ENCODE results near the gene PER3. TPM values are rescaled to one million over a fixed set of nuclear protein-coding genes. Genes with fewer than 3 reads are reported as not detected.

PER3 gene
- total and polyA plus RNA-seq, 4 donors, result 4.4 to 49.0 (median 15.1) TPM

- H3K4me3 ChIP-seq (ENCODE audit: low read length in 2 of 2), result no peak overlapping the region
- DNase-seq (no peak), ATAC-seq (ENCODE audit: low FRiP score) (no peak)
- no peaks in the 10 kb centered on the region for H3K36me3 ChIP-seq (ENCODE audit: control insufficient read depth in 1 of 2, insufficient read depth in 2 of 2, low read length in 1 of 2)
- H3K4me1 ChIP-seq (ENCODE audit: control insufficient read depth in 1 of 2, insufficient read depth in 2 of 2, low read length in 2 of 2), result no peaks in the 10 kb centered on the region
- no peaks in the 10 kb centered on the region for H3K27me3 ChIP-seq (ENCODE audit: control insufficient read depth in 1 of 2, insufficient read depth in 2 of 2, low read length in 1 of 2)
- H3K27ac ChIP-seq (ENCODE audit: low read depth in 1 of 2, low read length in 2 of 2), result no peak overlapping the region
- WGBS, 2 donors, result 89% methylated on average over 12 of the region's 12 CpGs
- no peaks in the 10 kb centered on the region for H3K9me3 ChIP-seq (ENCODE audit: control insufficient read depth, low read length)
- intact Hi-C loops (cut with DNase I), result no loop called here
These were observed 14.2 kb upstream of the PER3 start for GRCh38 chr1:7769673-7770412.

- ATAC-seq (ENCODE audit: low FRiP score) (peak; percentile 52), DNase-seq (no peak)
- WGBS, 2 donors, result 7 to 9% methylated on average over 6 of the region's 6 CpGs
- peak overlapping the region in 1 of 2 donors; percentile 61 for H3K27ac ChIP-seq (ENCODE audit: low read depth in 1 of 2, low read length in 2 of 2)
- intact Hi-C loops (cut with DNase I), result no loop called here
- H3K27me3 ChIP-seq (ENCODE audit: control insufficient read depth in 1 of 2, insufficient read depth in 2 of 2, low read length in 1 of 2), result no peaks in the 10 kb centered on the region
- no peaks in the 10 kb centered on the region for H3K36me3 ChIP-seq (ENCODE audit: control insufficient read depth in 1 of 2, insufficient read depth in 2 of 2, low read length in 1 of 2)
- no peaks in the 10 kb centered on the region for H3K9me3 ChIP-seq (ENCODE audit: control insufficient read depth, low read length)
- peak overlapping the region; percentile 42 to 83 for H3K4me3 ChIP-seq (ENCODE audit: low read length in 2 of 2)
- H3K4me1 ChIP-seq (ENCODE audit: control insufficient read depth in 1 of 2, insufficient read depth in 2 of 2, low read length in 2 of 2), result no peaks in the 10 kb centered on the region
These were observed 13.5 kb upstream of the PER3 start for GRCh38 chr1:7770669-7770996.

DNA sequence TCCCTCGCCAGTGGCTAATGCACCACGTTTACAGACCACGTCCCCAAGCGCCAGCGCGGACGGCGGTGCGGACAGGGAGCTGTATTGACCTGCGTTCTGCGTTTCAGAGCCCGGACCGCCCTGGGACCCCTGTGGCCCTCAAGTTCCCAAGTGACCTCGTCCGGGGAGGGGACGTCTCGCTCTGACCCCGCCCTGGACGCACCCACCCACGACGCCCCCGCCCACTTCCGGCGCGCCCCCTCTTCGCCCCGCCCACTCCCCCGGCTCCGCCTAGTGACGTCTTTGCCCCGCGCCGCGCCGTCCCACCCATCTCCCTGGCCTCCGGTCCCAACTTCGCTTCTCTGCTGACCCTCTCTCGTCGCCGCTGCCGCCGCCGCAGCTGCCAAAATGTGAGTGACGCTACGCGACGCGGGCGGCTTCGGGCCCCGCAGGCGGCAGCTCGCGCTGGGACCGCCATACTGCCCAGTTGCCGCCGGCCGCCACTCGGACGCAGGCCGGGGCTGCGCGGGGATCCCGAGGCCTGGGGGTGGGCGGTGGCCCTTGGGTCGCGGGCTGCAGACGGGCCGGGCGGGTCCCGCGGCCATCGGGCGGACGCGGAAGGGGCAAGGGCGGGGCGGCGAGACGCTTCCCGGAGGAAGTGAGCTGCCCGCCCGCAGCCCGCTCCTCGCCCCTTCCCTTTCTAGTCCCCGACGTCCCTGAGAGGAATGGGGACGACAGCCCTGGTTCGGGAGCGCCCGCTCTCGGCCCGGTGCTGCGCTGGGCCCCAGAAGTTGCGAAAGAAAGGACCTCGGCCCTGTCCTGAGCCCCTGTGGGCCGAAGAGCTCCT, 12.9 kb upstream of the PER3 start, which contains the start of gene VAMP3:
Gene VAMP3, plus strand, starts transcription at position 300 of the 826 bp plus-strand sequence. Its CDS starts 88 bp downstream, at position 388.
- intact Hi-C loops (cut with DNase I), result no loop called here
- WGBS, 2 donors, result 0 to 1% methylated on average over 67 to 97 of the region's 97 CpGs

DNA sequence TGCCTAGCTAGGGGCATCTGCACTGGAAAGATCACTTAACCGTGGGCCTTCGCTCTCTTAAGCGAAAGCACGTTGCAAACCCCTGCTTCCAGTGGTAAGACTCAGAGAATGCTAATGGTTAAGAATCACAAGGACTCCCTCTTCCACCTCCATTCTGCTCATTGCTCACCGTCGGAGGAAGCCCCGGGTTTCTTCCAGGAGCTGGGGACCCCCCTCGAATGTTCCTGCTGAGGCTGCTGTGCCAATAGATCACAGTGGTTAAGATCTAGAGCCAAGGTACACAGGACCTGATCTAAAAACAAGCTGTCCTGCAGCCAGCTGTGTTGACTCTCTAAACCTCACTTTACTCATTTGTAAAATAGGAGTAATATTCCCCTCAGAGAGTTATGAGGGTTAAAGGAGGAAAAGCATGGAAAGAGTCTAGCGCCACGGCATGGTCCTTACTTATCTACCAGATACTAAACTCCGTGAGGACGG, 12.2 kb upstream of the PER3 start:
- intact Hi-C loops (cut with DNase I), result no loop called here
- DNase-seq (no peak), ATAC-seq (ENCODE audit: low FRiP score) (no peak)
- 14% methylated on average over 12 of the region's 12 CpGs for WGBS, 2 donors
- Histone ChIP-seq H3K36me3 (ENCODE audit: control insufficient read depth in 1 of 2, insufficient read depth in 2 of 2, low read length in 1 of 2) (no peaks in the 10 kb centered on the region), H3K4me1 (ENCODE audit: control insufficient read depth in 1 of 2, insufficient read depth in 2 of 2, low read length in 2 of 2) (no peaks in the 10 kb centered on the region), H3K9me3 (ENCODE audit: control insufficient read depth, low read length) (no peaks in the 10 kb centered on the region), H3K27me3 (ENCODE audit: control insufficient read depth in 1 of 2, insufficient read depth in 2 of 2, low read length in 1 of 2) (no peaks in the 10 kb centered on the region), H3K27ac (ENCODE audit: low read depth in 1 of 2, low read length in 2 of 2) (peak overlapping the region; percentile 32 to 71), H3K4me3 (ENCODE audit: low read length in 2 of 2) (peak overlapping the region; percentile 81 to 83)

More for the DNA sequence above, 12.9 kb upstream of the PER3 start, which contains the start of gene VAMP3:
- no peaks in the 10 kb centered on the region for H3K4me1 ChIP-seq (ENCODE audit: control insufficient read depth in 1 of 2, insufficient read depth in 2 of 2, low read length in 2 of 2)
- no peaks in the 10 kb centered on the region for H3K27me3 ChIP-seq (ENCODE audit: control insufficient read depth in 1 of 2, insufficient read depth in 2 of 2, low read length in 1 of 2)
- H3K36me3 ChIP-seq (ENCODE audit: control insufficient read depth in 1 of 2, insufficient read depth in 2 of 2, low read length in 1 of 2), result no peaks in the 10 kb centered on the region
- no peaks in the 10 kb centered on the region for H3K9me3 ChIP-seq (ENCODE audit: control insufficient read depth, low read length)
- peak within 1 kb of the TSS; percentile 32 to 71 for H3K27ac ChIP-seq (ENCODE audit: low read depth in 1 of 2, low read length in 2 of 2)
- ATAC-seq (ENCODE audit: low FRiP score), result peak; percentile 99
- H3K4me3 ChIP-seq (ENCODE audit: low read length in 2 of 2), result peak within 1 kb of the TSS; percentile 81 to 83
- DNase-seq, result peak; percentile 93 to 97

GRCh38 chr1:7777591-7777990, 6.5 kb upstream of the PER3 start:
- Histone ChIP-seq H3K27ac (ENCODE audit: low read depth in 1 of 2, low read length in 2 of 2) (no peak overlapping the region), H3K9me3 (ENCODE audit: control insufficient read depth, low read length) (no peaks in the 10 kb centered on the region), H3K4me1 (ENCODE audit: control insufficient read depth in 1 of 2, insufficient read depth in 2 of 2, low read length in 2 of 2) (no peaks in the 10 kb centered on the region), H3K4me3 (ENCODE audit: low read length in 2 of 2) (no peak overlapping the region), H3K36me3 (ENCODE audit: control insufficient read depth in 1 of 2, insufficient read depth in 2 of 2, low read length in 1 of 2) (peaks cover 0 to 7% of the 10 kb centered on the region in 2 donors), H3K27me3 (ENCODE audit: control insufficient read depth in 1 of 2, insufficient read depth in 2 of 2, low read length in 1 of 2) (no peaks in the 10 kb centered on the region)
- DNase-seq, result no peak
- 78 to 87% methylated on average over 3 of the region's 3 CpGs for WGBS, 2 donors
- intact Hi-C loops (cut with DNase I), result no loop called here
- ATAC-seq (ENCODE audit: low FRiP score), result no peak

DNA sequence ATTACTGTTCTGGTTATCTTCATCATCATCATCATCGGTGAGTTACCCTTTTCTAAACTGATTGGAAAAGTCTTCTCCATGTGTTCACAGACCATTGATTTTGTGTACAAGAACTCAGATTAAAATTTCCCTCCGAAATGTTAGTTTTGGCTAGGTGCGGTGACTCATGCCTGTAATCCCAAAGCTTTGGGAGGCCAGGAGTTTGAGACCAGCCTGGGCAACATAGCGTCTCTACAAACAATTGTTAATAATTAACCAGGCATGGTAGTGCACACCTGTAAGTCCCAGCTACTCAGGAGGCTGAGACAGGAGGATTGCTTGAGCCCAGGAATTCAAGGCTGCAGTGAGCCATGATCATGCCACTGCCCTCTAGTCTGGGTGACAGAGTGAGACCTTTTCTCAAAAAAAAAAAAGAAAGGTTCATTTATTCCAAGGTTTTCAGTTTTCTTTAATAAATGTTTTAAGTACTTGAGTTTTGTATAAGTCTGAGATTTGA, 5.9 kb upstream of the PER3 start:
- Histone ChIP-seq H3K36me3 (ENCODE audit: control insufficient read depth in 1 of 2, insufficient read depth in 2 of 2, low read length in 1 of 2) (peaks cover 0 to 7% of the 10 kb centered on the region in 2 donors), H3K4me3 (ENCODE audit: low read length in 2 of 2) (no peak overlapping the region), H3K27ac (ENCODE audit: low read depth in 1 of 2, low read length in 2 of 2) (no peak overlapping the region), H3K9me3 (ENCODE audit: control insufficient read depth, low read length) (no peaks in the 10 kb centered on the region), H3K27me3 (ENCODE audit: control insufficient read depth in 1 of 2, insufficient read depth in 2 of 2, low read length in 1 of 2) (no peaks in the 10 kb centered on the region), H3K4me1 (ENCODE audit: control insufficient read depth in 1 of 2, insufficient read depth in 2 of 2, low read length in 2 of 2) (no peaks in the 10 kb centered on the region)
- no peak for ATAC-seq (ENCODE audit: low FRiP score)
- DNase-seq, result no peak
- intact Hi-C loops (cut with DNase I), result no loop called here
- 91 to 92% methylated on average over 4 of the region's 4 CpGs for WGBS, 2 donors

GRCh38 chr1:7780976-7781375, 3.1 kb upstream of the PER3 start:
- no peaks in the 10 kb centered on the region for H3K9me3 ChIP-seq (ENCODE audit: control insufficient read depth, low read length)
- 84 to 90% methylated on average over 9 of the region's 9 CpGs for WGBS, 2 donors
- H3K27me3 ChIP-seq (ENCODE audit: control insufficient read depth in 1 of 2, insufficient read depth in 2 of 2, low read length in 1 of 2), result no peaks in the 10 kb centered on the region
- no peak overlapping the region for H3K4me3 ChIP-seq (ENCODE audit: low read length in 2 of 2)
- peaks cover 0 to 7% of the 10 kb centered on the region in 2 donors for H3K36me3 ChIP-seq (ENCODE audit: control insufficient read depth in 1 of 2, insufficient read depth in 2 of 2, low read length in 1 of 2)
- no peak for DNase-seq
- no peak for ATAC-seq (ENCODE audit: low FRiP score)
- no peak overlapping the region for H3K27ac ChIP-seq (ENCODE audit: low read depth in 1 of 2, low read length in 2 of 2)
- H3K4me1 ChIP-seq (ENCODE audit: control insufficient read depth in 1 of 2, insufficient read depth in 2 of 2, low read length in 2 of 2), result no peaks in the 10 kb centered on the region
- intact Hi-C loops (cut with DNase I), result no loop called here

GRCh38 chr1:7781501-7781900, 2.6 kb upstream of the PER3 start:
- no peak overlapping the region for H3K27ac ChIP-seq (ENCODE audit: low read depth in 1 of 2, low read length in 2 of 2)
- no peak for ATAC-seq (ENCODE audit: low FRiP score)
- intact Hi-C loops (cut with DNase I), result no loop called here

More at GRCh38 chr1:7781501-7781900, 2.6 kb upstream of the PER3 start:
- no peak for DNase-seq
- Histone ChIP-seq H3K36me3 (ENCODE audit: control insufficient read depth in 1 of 2, insufficient read depth in 2 of 2, low read length in 1 of 2) (peaks cover 0 to 7% of the 10 kb centered on the region in 2 donors), H3K9me3 (ENCODE audit: control insufficient read depth, low read length) (no peaks in the 10 kb centered on the region), H3K27me3 (ENCODE audit: control insufficient read depth in 1 of 2, insufficient read depth in 2 of 2, low read length in 1 of 2) (no peaks in the 10 kb centered on the region), H3K4me1 (ENCODE audit: control insufficient read depth in 1 of 2, insufficient read depth in 2 of 2, low read length in 2 of 2) (no peaks in the 10 kb centered on the region), H3K4me3 (ENCODE audit: low read length in 2 of 2) (no peak overlapping the region)
- 77% methylated on average over 7 of the region's 7 CpGs for WGBS, 2 donors

Measured in aorta (tissue), 5 donors.